Brain microvascular endothelial cell (primary cell): ENCODE results near the gene SNX18.
"Not testable (repeated sequence)": the region's sequence is repeated elsewhere in the genome, so short reads cannot be mapped to it uniquely, and the experiment has no call there.

ENCODE experiments used
- DNase-seq: peaks from one replicate; pipeline ENCODE4 v3.0.0-alpha.2; 2020
- H3K27ac ChIP-seq: fragments of 250-450 bp; sonication (Bioruptor Pico); 2 replicates; pipeline ENCODE4 v1.5.1; 2020; ENCODE audit warnings: mild to moderate bottlenecking, moderate library complexity
- H3K27me3 ChIP-seq: fragments of 250-450 bp; sonication (Bioruptor Pico); replicated peaks from 2 replicates; pipeline ENCODE4 v1.5.1; 2020; ENCODE audit warnings: mild to moderate bottlenecking
- H3K36me3 ChIP-seq: fragments of 250-450 bp; sonication (Bioruptor Pico); replicated peaks from 2 replicates; pipeline ENCODE4 v1.5.1; 2020; ENCODE audit warnings: mild to moderate bottlenecking
- H3K4me3 ChIP-seq: 2 replicates; pipeline ENCODE4 v1.5.1; 2011; ENCODE audit warnings: low read depth, mild to moderate bottlenecking, control low read depth, low read length, moderate library complexity
- in situ Hi-C: cut with HindIII; loops from 2 replicates; pipeline ENCODE4 v1.10.0; 2017; ENCODE audit warnings: low sequenced_read_pairs, low pct_ligation_motif_present
- TF ChIP-seq, protein P1 (sequence below): IDR thresholded peaks from 2 replicates; pipeline ENCODE4 v1.5.1; 2011; ENCODE audit warnings: low read depth, mild to moderate bottlenecking, moderate library complexity, low read length, control low read depth, inconsistent platforms; ENCODE audit errors: missing control alignments

Gene SNX18

DNA sequence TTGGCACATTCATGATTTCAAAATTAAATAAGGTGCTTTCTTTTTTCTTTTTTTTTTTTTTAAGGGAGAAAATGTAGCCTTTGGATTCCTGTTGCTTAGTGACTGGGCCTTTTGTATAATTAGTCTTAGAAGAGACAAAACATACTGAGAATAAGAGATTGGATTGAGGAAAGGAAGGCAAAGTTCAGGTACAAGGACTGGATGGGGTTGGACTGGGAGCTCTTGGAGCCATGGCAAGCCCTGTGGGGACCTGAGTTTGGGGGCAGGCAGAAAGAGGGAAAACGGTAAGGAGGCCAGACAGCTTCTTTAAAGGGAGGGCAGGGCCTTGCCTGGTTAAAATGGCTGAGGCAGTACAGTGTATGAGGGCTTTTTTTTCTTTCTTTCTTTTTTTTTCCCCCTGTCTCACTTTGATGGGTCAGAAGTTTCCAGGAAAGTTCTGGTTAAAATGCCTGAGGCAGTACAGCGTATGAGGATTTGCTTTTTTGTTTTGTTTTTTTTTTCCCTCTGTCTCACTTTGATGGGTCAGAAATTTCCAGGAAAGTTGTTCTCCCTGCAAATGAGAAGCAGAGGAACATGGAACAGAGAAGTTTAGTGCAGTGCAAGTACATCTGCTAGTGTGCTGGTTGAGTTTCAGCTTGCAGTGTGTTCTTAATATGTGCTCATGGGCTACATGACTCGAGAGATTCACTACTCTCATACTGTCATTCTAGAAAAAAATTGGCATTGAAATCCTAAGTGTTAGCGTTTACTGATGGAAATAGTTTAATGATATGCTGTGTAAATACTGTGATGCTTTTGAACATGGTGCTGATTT lies 16.8 kb downstream of the SNX18 start:
- TF ChIP-seq, protein P1, sequence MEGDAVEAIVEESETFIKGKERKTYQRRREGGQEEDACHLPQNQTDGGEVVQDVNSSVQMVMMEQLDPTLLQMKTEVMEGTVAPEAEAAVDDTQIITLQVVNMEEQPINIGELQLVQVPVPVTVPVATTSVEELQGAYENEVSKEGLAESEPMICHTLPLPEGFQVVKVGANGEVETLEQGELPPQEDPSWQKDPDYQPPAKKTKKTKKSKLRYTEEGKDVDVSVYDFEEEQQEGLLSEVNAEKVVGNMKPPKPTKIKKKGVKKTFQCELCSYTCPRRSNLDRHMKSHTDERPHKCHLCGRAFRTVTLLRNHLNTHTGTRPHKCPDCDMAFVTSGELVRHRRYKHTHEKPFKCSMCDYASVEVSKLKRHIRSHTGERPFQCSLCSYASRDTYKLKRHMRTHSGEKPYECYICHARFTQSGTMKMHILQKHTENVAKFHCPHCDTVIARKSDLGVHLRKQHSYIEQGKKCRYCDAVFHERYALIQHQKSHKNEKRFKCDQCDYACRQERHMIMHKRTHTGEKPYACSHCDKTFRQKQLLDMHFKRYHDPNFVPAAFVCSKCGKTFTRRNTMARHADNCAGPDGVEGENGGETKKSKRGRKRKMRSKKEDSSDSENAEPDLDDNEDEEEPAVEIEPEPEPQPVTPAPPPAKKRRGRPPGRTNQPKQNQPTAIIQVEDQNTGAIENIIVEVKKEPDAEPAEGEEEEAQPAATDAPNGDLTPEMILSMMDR: no peak
- in situ Hi-C loops: no loop called here
- no peak overlapping the region for H3K4me3 ChIP-seq
- DNase-seq: no peak
- no peaks in the 10 kb centered on the region for H3K36me3 ChIP-seq
- no peak overlapping the region for H3K27ac ChIP-seq
- no peaks in the 10 kb centered on the region for H3K27me3 ChIP-seq

DNA sequence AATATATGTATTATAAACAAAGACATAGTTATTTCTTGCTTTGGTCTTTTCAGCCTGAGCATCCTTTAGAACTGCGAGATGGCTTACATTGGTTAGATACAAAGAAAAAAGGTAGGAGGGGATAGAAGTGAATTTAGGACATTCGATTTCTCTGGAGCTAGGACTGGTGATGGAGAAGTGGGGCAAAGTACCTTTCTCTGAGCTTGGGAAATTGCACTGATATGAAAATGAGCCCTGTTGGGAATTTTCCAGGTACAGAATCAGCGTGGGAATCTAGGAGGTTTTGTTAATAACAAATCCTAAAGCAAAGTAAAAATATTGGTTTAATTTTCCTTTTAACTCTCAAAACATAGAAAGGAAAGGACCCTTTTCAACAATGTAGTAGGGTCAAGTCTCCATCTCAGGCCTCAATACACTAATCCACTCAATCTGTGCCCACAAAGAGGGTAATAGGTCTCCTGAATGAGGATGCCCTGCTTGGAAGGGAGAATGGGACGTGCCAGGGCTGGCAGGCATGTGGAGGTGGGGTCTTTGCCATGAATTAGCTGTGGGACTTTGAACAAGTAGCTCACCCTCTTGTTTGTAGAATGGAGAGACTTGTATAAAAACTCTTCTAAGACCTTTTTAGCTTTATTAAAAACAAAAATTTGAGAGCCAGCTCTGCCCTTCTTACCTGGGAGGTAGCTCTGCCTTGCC lies 17.7 kb downstream of the SNX18 start:
- DNase-seq: no peak
- in situ Hi-C loops: no loop called here
- Histone ChIP-seq H3K4me3 (no peak overlapping the region), H3K27me3 (no peaks in the 10 kb centered on the region), H3K36me3 (no peaks in the 10 kb centered on the region), H3K27ac (no peak overlapping the region)
- TF ChIP-seq, protein P1: no peak

DNA sequence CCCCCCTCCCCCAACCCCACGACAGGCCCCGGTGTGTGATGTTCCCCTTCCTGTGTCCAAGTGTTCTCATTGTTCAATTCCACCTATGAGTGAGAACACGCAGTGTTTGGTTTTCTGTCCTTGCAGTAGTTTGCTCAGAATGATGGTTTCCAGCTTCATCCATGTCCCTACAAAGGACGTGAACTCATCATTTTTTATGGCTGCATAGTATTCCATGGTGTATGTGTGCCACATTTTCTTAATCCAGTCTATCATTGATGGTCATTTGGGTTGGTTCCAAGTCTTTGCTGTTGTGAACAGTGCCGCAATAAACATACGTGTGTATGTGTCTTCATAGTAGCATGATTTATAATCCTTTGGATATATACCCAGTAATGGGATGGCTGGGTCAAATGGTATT lies 18.8 kb downstream of the SNX18 start:
- DNase-seq, in situ Hi-C loops, H3K27me3 ChIP-seq, H3K4me3 ChIP-seq, H3K36me3 ChIP-seq, H3K27ac ChIP-seq: not testable (repeated sequence)

DNA sequence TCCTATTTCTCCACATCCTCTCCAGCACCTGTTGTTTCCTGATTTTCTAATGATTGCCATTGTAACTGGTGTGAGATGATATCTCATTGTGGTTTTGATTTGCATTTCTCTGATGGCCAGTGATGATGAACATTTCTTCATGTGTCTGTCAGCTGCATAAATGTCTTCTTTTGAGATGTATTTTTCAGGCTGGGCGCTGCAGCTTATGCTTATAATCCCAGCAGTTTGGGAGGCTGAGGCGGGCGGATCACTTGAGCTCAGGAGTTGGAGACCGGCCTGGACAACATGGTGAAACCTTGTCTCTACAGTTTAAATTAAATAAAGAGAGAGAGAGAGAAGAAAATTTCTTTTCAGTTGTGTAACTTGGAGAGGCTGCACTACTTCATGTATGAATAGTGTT lies 19.3 kb downstream of the SNX18 start:
- H3K27ac ChIP-seq, in situ Hi-C loops, DNase-seq, H3K36me3 ChIP-seq, H3K4me3 ChIP-seq, H3K27me3 ChIP-seq: not testable (repeated sequence)

DNA sequence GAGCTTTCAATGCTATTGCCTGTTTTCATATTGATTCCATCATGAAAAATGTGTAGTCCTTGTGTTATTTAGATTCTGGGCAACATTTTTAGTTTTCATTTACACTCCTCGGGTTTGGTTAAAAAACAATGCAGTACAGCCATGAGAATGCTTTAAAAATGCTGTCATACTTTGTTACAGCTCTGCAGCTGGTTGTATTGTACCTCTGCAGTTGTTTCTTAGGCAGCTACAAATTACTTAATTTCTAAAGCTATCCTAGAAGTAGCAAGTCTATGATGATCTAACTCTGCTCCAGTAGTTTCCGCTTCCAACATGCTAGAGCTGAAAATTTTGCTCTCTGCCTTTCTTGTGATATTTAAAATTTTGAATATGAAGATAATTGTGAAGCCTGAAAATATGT lies 20.2 kb downstream of the SNX18 start:
- Histone ChIP-seq H3K27me3 (no peaks in the 10 kb centered on the region), H3K27ac (no peak overlapping the region), H3K36me3 (no peaks in the 10 kb centered on the region), H3K4me3 (no peak overlapping the region)
- in situ Hi-C loops: no loop called here
- DNase-seq: no peak
- TF ChIP-seq, protein P1: no peak

DNA sequence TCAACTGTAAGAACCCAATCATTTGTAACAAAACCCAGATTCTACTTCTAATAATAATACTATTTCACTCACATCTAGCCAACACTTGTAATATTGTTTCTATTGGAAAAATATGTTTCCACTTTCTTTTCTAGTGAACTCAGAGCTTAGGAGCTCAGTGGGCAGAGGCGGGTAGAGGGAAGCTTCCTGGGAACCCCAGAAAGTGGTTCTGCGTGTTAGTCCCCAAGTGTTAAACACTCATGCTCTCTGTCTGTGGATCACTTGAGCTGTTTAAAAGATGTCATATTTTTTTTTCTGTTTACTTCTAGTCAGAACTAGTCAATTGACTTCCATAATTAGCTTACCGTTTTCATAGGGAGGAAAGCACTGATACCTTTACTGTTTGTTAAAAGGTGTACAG lies 20.6 kb downstream of the SNX18 start:
- DNase-seq: no peak

More for the DNA sequence above, 20.6 kb downstream of the SNX18 start:
- Histone ChIP-seq H3K36me3 (no peaks in the 10 kb centered on the region), H3K27me3 (no peaks in the 10 kb centered on the region), H3K27ac (no peak overlapping the region), H3K4me3 (no peak overlapping the region)
- in situ Hi-C loops: no loop called here
- TF ChIP-seq, protein P1: no peak
